HEK293 (cell line): Measurements from ENCODE around the gene KRTCAP3.

Experiments
- BCL11A ChIP-seq: fragments of 450-650 bp; formaldehyde crosslinking; IDR thresholded peaks from 2 replicates; pipeline ENCODE4 v1.5.1; 2016; ENCODE audit warnings: low read depth, missing biosample characterization, missing genetic modification characterization
- BCL6B ChIP-seq: fragments of 450-650 bp; formaldehyde crosslinking; IDR thresholded peaks from 2 replicates; pipeline ENCODE4 v1.5.1; 2017; ENCODE audit warnings: missing biosample characterization, missing genetic modification characterization
- FEZF1 ChIP-seq: fragments of 450-650 bp; formaldehyde crosslinking; IDR thresholded peaks from 2 replicates; pipeline ENCODE4 v1.5.1; 2016; ENCODE audit warnings: missing biosample characterization, missing genetic modification characterization
- KLF1 ChIP-seq: fragments of 450-650 bp; formaldehyde crosslinking; IDR thresholded peaks from 2 replicates; pipeline ENCODE4 v1.5.1; 2016; ENCODE audit warnings: missing biosample characterization, missing genetic modification characterization
- REST ChIP-seq: fragments of 450-650 bp; formaldehyde crosslinking; IDR thresholded peaks from 2 replicates; pipeline ENCODE4 v1.5.1; 2016; ENCODE audit warnings: missing biosample characterization, missing genetic modification characterization
- ZFP3 ChIP-seq: fragments of 450-650 bp; formaldehyde crosslinking; IDR thresholded peaks from 2 replicates; pipeline ENCODE4 v1.5.1; 2016; ENCODE audit warnings: low read depth, missing biosample characterization, missing genetic modification characterization
- ZIC2 ChIP-seq: fragments of 450-650 bp; formaldehyde crosslinking; IDR thresholded peaks from 2 replicates; pipeline ENCODE4 v1.5.1; 2016; ENCODE audit warnings: missing biosample characterization, missing genetic modification characterization
- ZNF114 ChIP-seq: fragments of 450-650 bp; formaldehyde crosslinking; IDR thresholded peaks from 2 replicates; pipeline ENCODE4 v1.5.0; 2017; ENCODE audit warnings: missing biosample characterization, missing genetic modification characterization
- ZNF121 ChIP-seq: fragments of 450-650 bp; formaldehyde crosslinking; IDR thresholded peaks from 2 replicates; pipeline ENCODE4 v1.5.1; 2016; ENCODE audit warnings: missing biosample characterization, missing genetic modification characterization
- ZNF133 ChIP-seq: fragments of 450-650 bp; formaldehyde crosslinking; IDR thresholded peaks from 2 replicates; pipeline ENCODE4 v1.5.1; 2016; ENCODE audit warnings: missing biosample characterization, missing genetic modification characterization
- ZNF138 ChIP-seq: fragments of 450-650 bp; formaldehyde crosslinking; IDR thresholded peaks from 2 replicates; pipeline ENCODE4 v1.5.1; 2016; ENCODE audit warnings: missing biosample characterization, missing genetic modification characterization, borderline replicate concordance
- ZNF169 ChIP-seq: fragments of 450-650 bp; formaldehyde crosslinking; IDR thresholded peaks from 2 replicates; pipeline ENCODE4 v1.5.1; 2016; ENCODE audit warnings: missing biosample characterization, missing genetic modification characterization
- ZNF175 ChIP-seq: fragments of 450-650 bp; formaldehyde crosslinking; IDR thresholded peaks from 2 replicates; pipeline ENCODE4 v1.5.1; 2016; ENCODE audit warnings: missing biosample characterization, missing genetic modification characterization
- ZNF184 ChIP-seq: fragments of 450-650 bp; IDR thresholded peaks from 2 replicates; pipeline ENCODE4 v1.5.1; 2018; ENCODE audit warnings: missing biosample characterization, mild to moderate bottlenecking, missing genetic modification characterization
- ZNF202 ChIP-seq: fragments of 450-650 bp; formaldehyde crosslinking; IDR thresholded peaks from 2 replicates; pipeline ENCODE4 v1.5.1; 2016; ENCODE audit warnings: missing biosample characterization, missing genetic modification characterization, borderline replicate concordance
- ZNF221 ChIP-seq: fragments of 450-650 bp; formaldehyde crosslinking; IDR thresholded peaks from 2 replicates; pipeline ENCODE4 v1.5.1; 2017; ENCODE audit warnings: missing biosample characterization, missing genetic modification characterization, borderline replicate concordance
- ZNF341 ChIP-seq: fragments of 450-650 bp; formaldehyde crosslinking; IDR thresholded peaks from 2 replicates; pipeline ENCODE4; 2016; ENCODE audit warnings: low read depth, missing biosample characterization, missing genetic modification characterization
- ZNF354C ChIP-seq: fragments of 450-650 bp; formaldehyde crosslinking; IDR thresholded peaks from 2 replicates; pipeline ENCODE4 v1.5.1; 2016; ENCODE audit warnings: missing biosample characterization, missing genetic modification characterization, low read depth, borderline replicate concordance
- ZNF362 ChIP-seq: fragments of 450-650 bp; formaldehyde crosslinking; IDR thresholded peaks from 2 replicates; pipeline ENCODE4 v1.5.1; 2016; ENCODE audit warnings: missing biosample characterization, missing genetic modification characterization
- ZNF394 ChIP-seq: fragments of 450-650 bp; formaldehyde crosslinking; IDR thresholded peaks from 2 replicates; pipeline ENCODE4 v1.5.1; 2016; ENCODE audit warnings: missing biosample characterization, missing genetic modification characterization, mild to moderate bottlenecking, moderate library complexity, borderline replicate concordance
- ZNF423 ChIP-seq: fragments of 450-650 bp; formaldehyde crosslinking; IDR thresholded peaks from 2 replicates; pipeline ENCODE4 v1.5.1; 2016; ENCODE audit warnings: missing biosample characterization, missing genetic modification characterization
- ZNF48 ChIP-seq: fragments of 450-650 bp; formaldehyde crosslinking; IDR thresholded peaks from 2 replicates; pipeline ENCODE4 v1.5.1; 2016; ENCODE audit warnings: missing biosample characterization, missing genetic modification characterization
- ZNF521 ChIP-seq: fragments of 450-650 bp; formaldehyde crosslinking; IDR thresholded peaks from 2 replicates; pipeline ENCODE4 v1.5.1; 2017; ENCODE audit warnings: missing biosample characterization, mild to moderate bottlenecking, missing genetic modification characterization
- ZNF621 ChIP-seq: fragments of 450-650 bp; formaldehyde crosslinking; IDR thresholded peaks from 2 replicates; pipeline ENCODE4 v1.5.1; 2017; ENCODE audit warnings: missing biosample characterization, missing genetic modification characterization
- ZNF658 ChIP-seq: fragments of 450-650 bp; formaldehyde crosslinking; IDR thresholded peaks from 2 replicates; pipeline ENCODE4; 2016; ENCODE audit warnings: missing biosample characterization, missing genetic modification characterization
- ZNF660 ChIP-seq: fragments of 450-650 bp; IDR thresholded peaks from 2 replicates; pipeline ENCODE4 v1.5.1; 2018; ENCODE audit warnings: missing biosample characterization, mild to moderate bottlenecking, missing genetic modification characterization
- ZNF707 ChIP-seq: fragments of 450-650 bp; formaldehyde crosslinking; IDR thresholded peaks from 2 replicates; pipeline ENCODE4 v1.5.1; 2016; ENCODE audit warnings: missing biosample characterization, missing genetic modification characterization
- ZNF76 ChIP-seq: fragments of 450-650 bp; formaldehyde crosslinking; IDR thresholded peaks from 2 replicates; pipeline ENCODE4; 2016; ENCODE audit warnings: low read depth, missing biosample characterization, missing genetic modification characterization, borderline replicate concordance
- ZSCAN30 ChIP-seq: fragments of 450-650 bp; IDR thresholded peaks from 2 replicates; pipeline ENCODE4 v1.5.1; 2018; ENCODE audit warnings: missing biosample characterization, mild to moderate bottlenecking, missing genetic modification characterization, moderate library complexity
- ZXDB ChIP-seq: fragments of 450-650 bp; formaldehyde crosslinking; IDR thresholded peaks from 2 replicates; pipeline ENCODE4 v1.5.1; 2016; ENCODE audit warnings: missing biosample characterization, missing genetic modification characterization
- TF ChIP-seq, protein P1 (sequence below): fragments of 450-650 bp; formaldehyde crosslinking; IDR thresholded peaks from 2 replicates; pipeline ENCODE4 v1.5.1; 2016; ENCODE audit warnings: missing biosample characterization, missing genetic modification characterization
- TF ChIP-seq, protein P2 (sequence below): fragments of 450-650 bp; IDR thresholded peaks from 2 replicates; pipeline ENCODE4 v1.5.1; 2018; ENCODE audit warnings: missing biosample characterization, mild to moderate bottlenecking, missing genetic modification characterization

The KRTCAP3 gene

DNA sequence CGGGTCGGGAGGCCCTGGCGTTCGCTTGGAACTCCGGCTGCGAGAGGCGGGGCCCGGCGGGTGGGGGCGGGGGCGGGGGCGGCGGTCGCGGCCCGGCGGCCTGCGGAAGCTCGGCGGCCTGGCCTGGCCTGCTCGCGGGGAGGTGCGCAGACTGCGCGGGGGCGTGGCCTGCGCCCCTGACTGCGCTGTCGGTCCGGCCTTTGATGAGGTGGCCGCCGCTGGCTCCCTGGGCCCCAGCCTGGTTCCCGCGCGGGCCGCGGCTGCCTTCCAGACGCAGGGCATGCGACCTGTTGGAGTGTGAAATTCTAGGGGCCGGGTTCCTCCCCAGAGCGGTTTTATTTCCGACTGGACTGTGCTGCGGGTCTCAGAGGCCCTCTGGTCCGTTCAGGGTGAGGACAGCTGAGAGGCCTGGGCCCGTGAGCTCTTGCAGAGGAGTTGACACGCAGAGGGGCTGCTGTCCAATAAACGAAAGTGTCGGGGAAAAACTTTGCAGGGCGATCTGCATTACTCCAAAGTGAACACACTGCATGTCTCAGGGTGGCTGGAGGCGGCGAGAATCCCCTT is 13.1 kb upstream of the KRTCAP3 start (continued):
- TF ChIP-seq REST: peak; percentile 81
- no peak; the same call in 1 of the 2 replicates for TF ChIP-seq ZIC2 (tag by site-specific recombination)
- TF ChIP-seq ZXDB (tag by site-specific recombination): peak; percentile 46
- no peak for TF ChIP-seq BCL11A (tag by site-specific recombination)
- no peak for TF ChIP-seq ZNF202 (tag by site-specific recombination)
- no peak for TF ChIP-seq ZNF658 (tag by site-specific recombination)
- TF ChIP-seq, protein P1, sequence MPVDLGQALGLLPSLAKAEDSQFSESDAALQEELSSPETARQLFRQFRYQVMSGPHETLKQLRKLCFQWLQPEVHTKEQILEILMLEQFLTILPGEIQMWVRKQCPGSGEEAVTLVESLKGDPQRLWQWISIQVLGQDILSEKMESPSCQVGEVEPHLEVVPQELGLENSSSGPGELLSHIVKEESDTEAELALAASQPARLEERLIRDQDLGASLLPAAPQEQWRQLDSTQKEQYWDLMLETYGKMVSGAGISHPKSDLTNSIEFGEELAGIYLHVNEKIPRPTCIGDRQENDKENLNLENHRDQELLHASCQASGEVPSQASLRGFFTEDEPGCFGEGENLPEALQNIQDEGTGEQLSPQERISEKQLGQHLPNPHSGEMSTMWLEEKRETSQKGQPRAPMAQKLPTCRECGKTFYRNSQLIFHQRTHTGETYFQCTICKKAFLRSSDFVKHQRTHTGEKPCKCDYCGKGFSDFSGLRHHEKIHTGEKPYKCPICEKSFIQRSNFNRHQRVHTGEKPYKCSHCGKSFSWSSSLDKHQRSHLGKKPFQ (tag by site-specific recombination): no peak
- TF ChIP-seq ZNF423 (tag by site-specific recombination): no peak
- TF ChIP-seq ZNF175 (tag by site-specific recombination): no peak
- TF ChIP-seq ZNF48: no peak
- TF ChIP-seq ZNF184 (tag by site-specific recombination): no peak
- TF ChIP-seq BCL6B: no peak
- TF ChIP-seq ZNF394 (tag by site-specific recombination): no peak
- TF ChIP-seq ZNF138 (tag by site-specific recombination): no peak
- no peak for TF ChIP-seq ZNF521 (tag by site-specific recombination)
- peak; percentile 40 for TF ChIP-seq ZSCAN30
- TF ChIP-seq ZNF621 (tag by site-specific recombination): no peak
- TF ChIP-seq ZNF76 (tag by site-specific recombination): no peak
- TF ChIP-seq, protein P2, sequence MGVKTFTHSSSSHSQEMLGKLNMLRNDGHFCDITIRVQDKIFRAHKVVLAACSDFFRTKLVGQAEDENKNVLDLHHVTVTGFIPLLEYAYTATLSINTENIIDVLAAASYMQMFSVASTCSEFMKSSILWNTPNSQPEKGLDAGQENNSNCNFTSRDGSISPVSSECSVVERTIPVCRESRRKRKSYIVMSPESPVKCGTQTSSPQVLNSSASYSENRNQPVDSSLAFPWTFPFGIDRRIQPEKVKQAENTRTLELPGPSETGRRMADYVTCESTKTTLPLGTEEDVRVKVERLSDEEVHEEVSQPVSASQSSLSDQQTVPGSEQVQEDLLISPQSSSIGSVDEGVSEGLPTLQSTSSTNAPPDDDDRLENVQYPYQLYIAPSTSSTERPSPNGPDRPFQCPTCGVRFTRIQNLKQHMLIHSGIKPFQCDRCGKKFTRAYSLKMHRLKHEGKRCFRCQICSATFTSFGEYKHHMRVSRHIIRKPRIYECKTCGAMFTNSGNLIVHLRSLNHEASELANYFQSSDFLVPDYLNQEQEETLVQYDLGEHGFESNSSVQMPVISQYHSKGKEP (tag by site-specific recombination): no peak
- no peak for TF ChIP-seq ZNF121
- TF ChIP-seq ZNF114 (tag by site-specific recombination): no peak
- no peak for TF ChIP-seq ZNF169 (tag by site-specific recombination)
- no peak for TF ChIP-seq ZNF221
- TF ChIP-seq ZNF133: no peak
- no peak for TF ChIP-seq FEZF1 (tag by site-specific recombination)
- TF ChIP-seq KLF1 (tag by site-specific recombination): no peak
- no peak for TF ChIP-seq ZNF354C (tag by site-specific recombination)
- TF ChIP-seq ZFP3: no peak
- no peak for TF ChIP-seq ZNF362 (tag by site-specific recombination)
- TF ChIP-seq ZNF707: no peak
- TF ChIP-seq ZNF660 (tag by site-specific recombination): 0 out of 2 replicates have a peak, but pooled peaks have one; percentile 8
- TF ChIP-seq ZNF341 (tag by site-specific recombination): peak; percentile 12; the same call in 1 of the 2 replicates
